Nephron progenitor cell (in vitro differentiated cells): ENCODE measurements around the gene KCNMA1.
A peak's percentile ranks its signal among the peaks of the same experiment; 100 is the strongest.

ENCODE experiments used
- DNase-seq: peaks from one replicate; pipeline ENCODE4 v3.0.0; 2021
- H3K27ac Mint-ChIP-seq: 2 replicates; pipeline ENCODE4 v1.8.0; 2021; ENCODE audit warnings: mild to moderate bottlenecking, moderate library complexity, mixed read lengths
- H3K27me3 Mint-ChIP-seq: 2 replicates; pipeline ENCODE4 v1.8.0; 2021; ENCODE audit warnings: mild to moderate bottlenecking, low read depth, mixed read lengths; ENCODE audit not compliant: poor library complexity
- H3K36me3 Mint-ChIP-seq: 2 replicates; pipeline ENCODE4 v1.8.0; 2021; ENCODE audit warnings: low read depth, mixed read lengths
- H3K4me1 Mint-ChIP-seq: 2 replicates; pipeline ENCODE4 v1.8.0; 2021; ENCODE audit warnings: mixed read lengths
- H3K4me3 Mint-ChIP-seq: 2 replicates; pipeline ENCODE4 v1.8.0; 2021; ENCODE audit warnings: mild to moderate bottlenecking, moderate library complexity, mixed read lengths
- H3K9me3 Mint-ChIP-seq: 2 replicates; pipeline ENCODE4 v1.8.0; 2021; ENCODE audit warnings: mild to moderate bottlenecking, moderate library complexity, mixed read lengths
- TF ChIP-seq, protein P1 (sequence below): fragments of 200-600 bp; sonication (generic); IDR thresholded peaks from 2 replicates; pipeline ENCODE4 v1.5.0; 2021; ENCODE audit warnings: antibody characterized with exemption

Gene KCNMA1

DNA sequence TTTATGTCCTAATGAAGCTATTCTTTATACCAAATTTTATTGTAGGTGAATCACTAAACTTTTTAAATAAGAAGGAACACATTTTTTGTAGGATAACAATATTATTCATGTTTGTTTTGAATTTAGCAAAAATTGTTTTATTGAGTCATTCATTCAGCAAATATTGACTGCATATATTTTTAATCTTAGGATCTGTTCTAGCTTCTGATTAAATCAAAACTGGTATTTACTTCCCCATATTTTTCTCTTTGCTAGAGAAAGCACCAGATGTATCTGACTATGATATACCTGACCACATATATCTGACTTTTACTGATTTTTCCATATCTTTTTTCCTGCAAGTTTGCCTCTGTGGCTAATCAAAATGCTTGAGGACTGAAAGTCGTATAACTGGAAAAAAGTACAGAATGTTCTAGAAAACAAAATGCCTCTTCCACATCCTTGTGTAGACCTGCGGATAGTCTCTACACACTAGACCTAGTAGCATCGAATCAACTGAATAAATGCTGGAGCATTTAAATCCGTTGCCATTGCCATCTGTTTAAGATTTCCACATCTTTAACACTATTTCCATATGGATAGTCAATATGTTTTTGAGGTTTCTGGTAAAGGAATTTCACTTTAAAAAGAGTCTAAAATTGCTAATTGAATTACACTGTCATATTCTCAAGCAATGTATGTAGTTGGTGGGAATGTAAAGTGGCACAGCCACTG is 594.7 kb downstream of the KCNMA1 start:
- Mint-ChIP-seq H3K4me1 (peaks cover 27% of the 10 kb centered on the region), H3K27me3 (no peaks in the 10 kb centered on the region), H3K4me3 (no peak overlapping the region), H3K36me3 (no peaks in the 10 kb centered on the region), H3K9me3 (no peaks in the 10 kb centered on the region), H3K27ac (no peak overlapping the region)
- TF ChIP-seq, protein P1, sequence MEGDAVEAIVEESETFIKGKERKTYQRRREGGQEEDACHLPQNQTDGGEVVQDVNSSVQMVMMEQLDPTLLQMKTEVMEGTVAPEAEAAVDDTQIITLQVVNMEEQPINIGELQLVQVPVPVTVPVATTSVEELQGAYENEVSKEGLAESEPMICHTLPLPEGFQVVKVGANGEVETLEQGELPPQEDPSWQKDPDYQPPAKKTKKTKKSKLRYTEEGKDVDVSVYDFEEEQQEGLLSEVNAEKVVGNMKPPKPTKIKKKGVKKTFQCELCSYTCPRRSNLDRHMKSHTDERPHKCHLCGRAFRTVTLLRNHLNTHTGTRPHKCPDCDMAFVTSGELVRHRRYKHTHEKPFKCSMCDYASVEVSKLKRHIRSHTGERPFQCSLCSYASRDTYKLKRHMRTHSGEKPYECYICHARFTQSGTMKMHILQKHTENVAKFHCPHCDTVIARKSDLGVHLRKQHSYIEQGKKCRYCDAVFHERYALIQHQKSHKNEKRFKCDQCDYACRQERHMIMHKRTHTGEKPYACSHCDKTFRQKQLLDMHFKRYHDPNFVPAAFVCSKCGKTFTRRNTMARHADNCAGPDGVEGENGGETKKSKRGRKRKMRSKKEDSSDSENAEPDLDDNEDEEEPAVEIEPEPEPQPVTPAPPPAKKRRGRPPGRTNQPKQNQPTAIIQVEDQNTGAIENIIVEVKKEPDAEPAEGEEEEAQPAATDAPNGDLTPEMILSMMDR = no peak
- no peak for DNase-seq

DNA sequence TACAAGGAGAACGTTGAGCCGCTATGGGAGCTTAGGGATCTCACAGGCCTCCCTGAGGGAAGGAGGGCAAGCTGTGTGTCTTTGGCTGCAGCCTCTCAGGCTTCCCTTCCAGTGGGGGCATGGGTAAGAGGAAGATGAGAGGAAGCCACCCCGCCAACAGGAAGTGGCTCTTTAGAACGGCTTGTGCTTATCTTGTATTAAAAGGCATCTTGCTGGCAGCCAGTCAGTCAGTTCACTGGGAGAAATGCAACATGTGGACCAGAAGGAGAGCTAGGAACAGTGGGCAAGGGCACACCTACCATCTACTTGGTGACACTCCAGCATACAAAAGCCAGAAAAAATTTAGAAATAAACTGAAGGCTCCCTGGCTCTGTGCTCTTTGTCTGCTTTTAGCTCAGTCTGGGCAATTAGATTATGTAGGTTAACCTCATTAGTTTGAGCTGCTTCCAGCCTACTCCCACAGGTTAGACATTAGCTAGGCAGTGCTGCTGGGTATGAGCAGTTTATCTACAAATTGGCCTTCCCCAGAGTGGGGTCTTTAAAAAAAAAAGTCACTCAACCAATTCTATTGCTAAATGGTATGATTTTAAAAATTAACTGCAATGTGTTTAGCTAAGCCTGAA is 595.9 kb downstream of the KCNMA1 start:
- DNase-seq = no peak
- Mint-ChIP-seq H3K36me3 (no peaks in the 10 kb centered on the region), H3K4me1 (peaks cover 39% of the 10 kb centered on the region), H3K27ac (peak overlapping the region; percentile 14), H3K4me3 (no peak overlapping the region), H3K27me3 (no peaks in the 10 kb centered on the region), H3K9me3 (no peaks in the 10 kb centered on the region)
- TF ChIP-seq, protein P1 = no peak

DNA sequence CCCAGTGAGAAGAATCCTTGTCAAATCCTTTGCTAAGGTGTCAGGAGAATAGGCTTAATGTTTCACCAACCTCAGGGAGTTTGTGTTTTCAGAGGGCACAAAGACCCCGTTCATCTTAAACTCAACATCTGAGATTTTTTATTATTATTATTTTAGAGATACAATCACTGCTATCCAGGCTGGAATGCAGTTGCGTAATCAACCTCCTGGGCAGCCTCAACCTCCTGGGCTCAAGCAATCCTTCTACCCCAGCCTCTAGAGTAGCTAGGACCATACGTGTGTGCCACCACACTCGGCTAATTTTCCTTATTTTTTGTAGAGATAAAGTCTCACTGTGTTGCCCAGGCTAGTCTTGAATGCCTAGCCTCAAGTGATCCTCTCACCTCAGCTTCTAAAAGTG is 599.2 kb downstream of the KCNMA1 start:
- DNase-seq = no peak
- Mint-ChIP-seq H3K36me3 (no peaks in the 10 kb centered on the region), H3K4me1 (peaks cover 49% of the 10 kb centered on the region), H3K9me3 (no peaks in the 10 kb centered on the region), H3K27ac (peak overlapping the region; percentile 54), H3K4me3 (no peak overlapping the region), H3K27me3 (peaks cover 3% of the 10 kb centered on the region)
- TF ChIP-seq, protein P1 = no peak

DNA sequence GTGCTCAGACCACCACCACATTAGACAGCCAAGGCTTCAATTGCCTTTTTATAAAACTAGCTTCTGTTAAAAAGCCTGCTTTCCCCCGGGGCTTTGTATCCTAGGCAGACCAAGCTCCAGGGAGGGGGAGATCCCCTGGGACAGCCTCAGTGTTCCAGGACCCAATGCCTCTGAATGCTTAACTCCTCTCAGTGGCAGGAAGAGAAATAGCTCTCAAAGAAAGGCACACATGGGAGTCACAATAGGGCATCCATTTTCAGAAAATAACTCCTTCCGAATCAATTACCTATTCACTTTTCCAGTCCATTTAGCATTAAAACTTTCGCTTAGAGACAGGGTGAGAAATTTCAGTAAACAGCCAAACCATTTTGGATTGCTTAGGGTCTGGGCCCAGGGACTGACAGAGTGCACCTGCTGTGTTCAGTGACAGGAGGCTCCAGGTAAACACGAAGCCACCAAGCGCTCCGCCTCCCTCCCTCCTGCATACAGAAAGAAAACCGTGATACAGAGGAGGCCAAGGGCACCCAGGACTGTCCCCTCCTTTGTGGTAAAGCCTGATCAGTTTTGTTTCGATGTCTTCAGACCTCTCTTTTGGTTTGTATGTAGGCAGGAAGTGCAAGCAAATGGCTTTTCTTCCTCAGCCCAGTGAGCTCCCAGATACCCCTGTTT is 599.7 kb downstream of the KCNMA1 start:
- Mint-ChIP-seq H3K4me1 (peaks cover 49% of the 10 kb centered on the region), H3K27me3 (peaks cover 3% of the 10 kb centered on the region), H3K9me3 (no peaks in the 10 kb centered on the region), H3K4me3 (no peak overlapping the region), H3K27ac (peak overlapping the region; percentile 54), H3K36me3 (no peaks in the 10 kb centered on the region)
- DNase-seq = no peak
- TF ChIP-seq, protein P1 = no peak

DNA sequence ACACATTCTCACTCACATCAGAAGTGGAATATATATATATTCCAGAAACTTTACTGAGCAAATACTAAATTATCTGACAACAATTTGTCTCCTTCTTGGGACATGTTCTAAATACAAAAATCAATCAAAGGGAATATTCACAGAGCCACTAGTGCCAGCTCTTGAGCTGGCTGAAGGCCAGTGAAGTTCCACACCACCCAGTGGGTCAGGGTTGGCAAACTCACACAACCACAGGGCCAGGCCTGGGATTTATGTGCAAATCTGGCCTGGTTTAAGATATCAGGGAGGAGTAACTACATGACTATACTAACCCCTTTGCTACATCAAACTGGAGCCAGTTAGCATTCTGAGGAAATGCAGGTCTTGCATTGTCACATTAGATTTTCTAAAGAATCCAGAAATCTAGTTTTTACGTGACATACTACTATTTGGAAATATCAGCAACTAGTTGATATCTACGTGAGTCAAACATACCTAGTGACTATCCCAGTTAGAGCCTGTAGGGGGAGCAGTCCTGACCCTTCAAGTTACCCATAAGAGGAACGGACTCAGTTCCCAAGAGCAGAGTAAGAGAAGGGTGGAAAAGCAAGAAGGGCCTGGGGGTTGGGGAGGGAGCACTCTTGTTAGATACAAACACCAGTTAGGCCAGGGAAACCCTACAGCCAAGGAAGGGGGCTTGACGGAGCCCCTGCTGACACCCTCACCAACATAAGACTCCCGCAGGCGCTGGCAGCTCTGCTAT is 600.4 kb downstream of the KCNMA1 start:
- DNase-seq = peak; percentile 19
- H3K36me3 Mint-ChIP-seq = no peaks in the 10 kb centered on the region
- H3K27ac Mint-ChIP-seq = no peak overlapping the region
- TF ChIP-seq, protein P1 = peak; percentile 65
- H3K4me3 Mint-ChIP-seq = no peak overlapping the region
- no peaks in the 10 kb centered on the region for H3K9me3 Mint-ChIP-seq
- H3K4me1 Mint-ChIP-seq = peaks cover 49% of the 10 kb centered on the region
- peaks cover 3% of the 10 kb centered on the region for H3K27me3 Mint-ChIP-seq
